Osteocyte (in vitro differentiated cells): Measurements from ENCODE around the gene TMEM14A. TPM values are rescaled to one million over a fixed set of nuclear protein-coding genes. Genes with fewer than 3 reads are reported as not detected.

Source experiments
- DNase-seq: peaks from one replicate; pipeline ENCODE4 v3.0.0; 2021; ENCODE audit warnings: mixed read lengths; ENCODE audit not compliant: unreplicated experiment; ENCODE audit errors: extremely low spot score
- H3K27ac Mint-ChIP-seq: one replicate; pipeline ENCODE4 v1.8.0; 2021; ENCODE audit warnings: mild to moderate bottlenecking, mixed read lengths; ENCODE audit not compliant: unreplicated experiment
- H3K27me3 Mint-ChIP-seq: one replicate; pipeline ENCODE4 v1.8.0; 2021; ENCODE audit warnings: mixed read lengths; ENCODE audit not compliant: unreplicated experiment
- H3K36me3 Mint-ChIP-seq: one replicate; pipeline ENCODE4 v1.8.0; 2021; ENCODE audit warnings: mixed read lengths; ENCODE audit not compliant: unreplicated experiment
- H3K4me1 Mint-ChIP-seq: one replicate; pipeline ENCODE4 v1.8.0; 2021; ENCODE audit warnings: mixed read lengths; ENCODE audit not compliant: unreplicated experiment
- H3K4me3 Mint-ChIP-seq: one replicate; pipeline ENCODE4 v1.8.0; 2021; ENCODE audit warnings: mild to moderate bottlenecking, moderate library complexity, mixed read lengths; ENCODE audit not compliant: unreplicated experiment
- H3K9me3 Mint-ChIP-seq: one replicate; pipeline ENCODE4 v1.8.0; 2021; ENCODE audit warnings: mixed read lengths; ENCODE audit not compliant: unreplicated experiment
- total RNA-seq: library from RNA; stranded (reverse); gene quantifications from 2 replicates; pipeline ENCODE4 v1.2.1, GENCODE V29; 2021
- TF ChIP-seq, protein P1 (sequence below): fragments of 200-600 bp; sonication (generic); IDR thresholded peaks from 2 replicates; pipeline ENCODE4 v1.5.0; 2021; ENCODE audit warnings: antibody characterized with exemption, mild to moderate bottlenecking, moderate library complexity

TMEM14A gene
- total RNA-seq, 1 donor from 2014 or later = 20.4 TPM

GRCh38 chr6:52663120-52663935, 7.6 kb upstream of the TMEM14A start:
- Mint-ChIP-seq H3K27me3 (no peaks in the 10 kb centered on the region), H3K36me3 (peaks cover 4% of the 10 kb centered on the region), H3K4me3 (no peak overlapping the region), H3K4me1 (peaks cover 7% of the 10 kb centered on the region), H3K9me3 (no peaks in the 10 kb centered on the region), H3K27ac (no peak overlapping the region)
- TF ChIP-seq, protein P1, sequence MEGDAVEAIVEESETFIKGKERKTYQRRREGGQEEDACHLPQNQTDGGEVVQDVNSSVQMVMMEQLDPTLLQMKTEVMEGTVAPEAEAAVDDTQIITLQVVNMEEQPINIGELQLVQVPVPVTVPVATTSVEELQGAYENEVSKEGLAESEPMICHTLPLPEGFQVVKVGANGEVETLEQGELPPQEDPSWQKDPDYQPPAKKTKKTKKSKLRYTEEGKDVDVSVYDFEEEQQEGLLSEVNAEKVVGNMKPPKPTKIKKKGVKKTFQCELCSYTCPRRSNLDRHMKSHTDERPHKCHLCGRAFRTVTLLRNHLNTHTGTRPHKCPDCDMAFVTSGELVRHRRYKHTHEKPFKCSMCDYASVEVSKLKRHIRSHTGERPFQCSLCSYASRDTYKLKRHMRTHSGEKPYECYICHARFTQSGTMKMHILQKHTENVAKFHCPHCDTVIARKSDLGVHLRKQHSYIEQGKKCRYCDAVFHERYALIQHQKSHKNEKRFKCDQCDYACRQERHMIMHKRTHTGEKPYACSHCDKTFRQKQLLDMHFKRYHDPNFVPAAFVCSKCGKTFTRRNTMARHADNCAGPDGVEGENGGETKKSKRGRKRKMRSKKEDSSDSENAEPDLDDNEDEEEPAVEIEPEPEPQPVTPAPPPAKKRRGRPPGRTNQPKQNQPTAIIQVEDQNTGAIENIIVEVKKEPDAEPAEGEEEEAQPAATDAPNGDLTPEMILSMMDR = peak; percentile 87
- no peak for DNase-seq

DNA sequence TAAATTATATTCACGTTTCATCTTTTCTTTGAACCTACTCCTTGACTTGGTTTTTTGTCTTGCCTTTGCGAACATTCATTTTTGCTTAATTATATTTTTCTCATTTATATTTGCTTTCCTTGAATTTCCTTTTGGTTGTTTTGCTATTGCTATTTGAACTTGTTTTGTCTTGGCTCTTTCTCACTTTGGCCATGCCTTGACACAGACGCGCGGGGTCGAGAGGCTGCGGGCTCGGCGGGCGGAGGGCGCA, 7.1 kb upstream of the TMEM14A start:
- TF ChIP-seq, protein P1 = peak; percentile 14
- Mint-ChIP-seq H3K27me3 (no peaks in the 10 kb centered on the region), H3K27ac (no peak overlapping the region), H3K9me3 (no peaks in the 10 kb centered on the region), H3K36me3 (peaks cover 4% of the 10 kb centered on the region), H3K4me1 (peaks cover 7% of the 10 kb centered on the region), H3K4me3 (no peak overlapping the region)
- no peak for DNase-seq

DNA sequence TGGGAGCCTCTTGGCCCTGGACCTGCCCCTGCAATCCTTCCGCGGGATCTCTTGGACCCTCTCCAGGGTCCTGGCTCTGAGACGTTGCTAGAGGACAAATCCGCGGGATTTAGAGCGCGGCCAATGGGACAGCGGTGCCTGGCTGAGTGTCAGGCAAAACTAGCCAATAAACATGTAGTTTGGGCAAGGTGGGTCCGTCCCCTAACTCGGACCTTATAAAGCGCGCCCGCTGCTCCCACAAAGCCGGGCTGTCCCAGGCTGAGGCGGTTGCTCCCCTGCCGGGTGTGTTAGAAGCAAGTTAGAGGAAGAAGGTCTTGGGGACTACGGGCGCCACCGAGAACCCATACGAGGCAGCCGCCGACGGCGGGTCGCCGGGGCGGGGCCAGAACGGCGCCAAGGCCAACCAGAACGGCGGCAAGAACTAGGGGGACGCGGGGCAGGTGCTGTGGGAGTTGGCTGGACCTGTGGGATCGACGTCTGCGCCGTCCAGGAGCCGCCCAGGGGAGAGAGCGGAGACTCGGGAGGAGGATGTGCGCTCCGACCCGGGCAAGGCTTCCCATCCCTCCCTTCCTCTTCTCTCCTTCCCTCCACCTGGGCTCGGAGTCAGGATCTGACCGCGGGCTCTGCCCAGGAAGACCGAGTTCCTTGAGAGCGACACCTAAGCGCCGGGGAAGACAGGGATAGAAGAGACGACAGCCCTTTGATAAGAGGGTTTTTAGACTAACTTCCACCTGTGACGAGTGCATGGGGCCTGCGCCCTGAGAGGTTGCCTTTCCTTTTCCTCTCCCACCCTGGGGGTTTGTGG, 6.5 kb upstream of the TMEM14A start:
- Mint-ChIP-seq H3K27me3 (no peaks in the 10 kb centered on the region), H3K4me1 (peaks cover 7% of the 10 kb centered on the region), H3K9me3 (no peaks in the 10 kb centered on the region), H3K27ac (no peak overlapping the region), H3K36me3 (peaks cover 4% of the 10 kb centered on the region), H3K4me3 (no peak overlapping the region)
- TF ChIP-seq, protein P1 = no peak
- DNase-seq = peak; percentile 94

DNA sequence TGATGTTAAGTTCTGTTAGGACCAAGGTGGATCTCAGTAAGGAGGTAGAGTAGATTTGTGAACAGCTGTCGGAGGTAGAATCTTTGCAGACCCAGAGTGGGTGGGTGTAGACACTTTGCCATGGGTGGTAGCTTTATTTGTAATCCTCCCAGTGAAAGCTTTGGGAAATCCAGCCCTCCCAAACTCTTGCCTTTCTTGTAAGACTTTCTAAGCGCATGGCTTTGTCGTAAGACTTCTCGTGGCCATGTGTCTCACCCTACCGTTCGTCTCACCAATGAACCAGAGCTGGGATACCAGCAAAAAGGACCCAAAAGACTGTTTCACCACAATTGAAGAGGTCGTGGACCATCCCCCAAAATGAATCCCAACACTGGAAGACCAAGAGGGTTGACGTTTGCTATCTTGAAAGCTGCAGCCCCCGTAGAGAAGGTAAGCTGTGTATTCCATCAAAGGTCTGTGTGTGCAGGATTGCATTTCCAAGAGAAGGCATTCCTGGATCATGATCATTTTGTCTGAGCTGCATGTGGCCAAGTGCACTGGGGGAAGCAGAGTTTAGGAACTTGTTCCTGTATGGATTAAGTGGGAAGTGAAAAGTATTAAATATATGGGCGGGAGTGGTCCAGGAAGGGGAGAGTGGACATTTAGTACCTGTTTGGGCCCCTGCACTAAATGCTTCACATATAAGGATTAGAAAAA, 5.8 kb upstream of the TMEM14A start:
- H3K36me3 Mint-ChIP-seq = peaks cover 4% of the 10 kb centered on the region
- H3K9me3 Mint-ChIP-seq = no peaks in the 10 kb centered on the region
- DNase-seq = no peak
- no peak overlapping the region for H3K4me3 Mint-ChIP-seq
- TF ChIP-seq, protein P1 = no peak
- no peaks in the 10 kb centered on the region for H3K27me3 Mint-ChIP-seq
- no peak overlapping the region for H3K27ac Mint-ChIP-seq
- peaks cover 11% of the 10 kb centered on the region for H3K4me1 Mint-ChIP-seq

- Mint-ChIP-seq H3K4me1 (peaks cover 16% of the 10 kb centered on the region), H3K4me3 (no peak overlapping the region), H3K36me3 (peaks cover 4% of the 10 kb centered on the region), H3K27me3 (no peaks in the 10 kb centered on the region), H3K27ac (no peak overlapping the region), H3K9me3 (no peaks in the 10 kb centered on the region)
- TF ChIP-seq, protein P1 = no peak
- DNase-seq = no peak
Measured at GRCh38 chr6:52666071-52666470, 4.8 kb upstream of the TMEM14A start.
